Lower leg skin (tissue), 3 donors: ENCODE results near the gene FBXO41.

ENCODE experiments used
- POLR2A ChIP-seq, 2 donors: fragments of 450-650 bp; IDR thresholded peaks; one replicate each; pipeline ENCODE4 v1.6.1; 2016 to 2017; ENCODE audit warnings: antibody characterized with exemption in 2 of 2, mild to moderate bottlenecking in 1 of 2, moderate library complexity in 1 of 2
- TF ChIP-seq, protein P1 (sequence below), 3 donors: fragments of 450-650 bp; IDR thresholded peaks; one replicate each; pipeline ENCODE4 v1.5.1; 2016; ENCODE audit warnings: antibody characterized with exemption in 3 of 3, mild to moderate bottlenecking in 3 of 3, moderate library complexity in 2 of 3

DNA sequence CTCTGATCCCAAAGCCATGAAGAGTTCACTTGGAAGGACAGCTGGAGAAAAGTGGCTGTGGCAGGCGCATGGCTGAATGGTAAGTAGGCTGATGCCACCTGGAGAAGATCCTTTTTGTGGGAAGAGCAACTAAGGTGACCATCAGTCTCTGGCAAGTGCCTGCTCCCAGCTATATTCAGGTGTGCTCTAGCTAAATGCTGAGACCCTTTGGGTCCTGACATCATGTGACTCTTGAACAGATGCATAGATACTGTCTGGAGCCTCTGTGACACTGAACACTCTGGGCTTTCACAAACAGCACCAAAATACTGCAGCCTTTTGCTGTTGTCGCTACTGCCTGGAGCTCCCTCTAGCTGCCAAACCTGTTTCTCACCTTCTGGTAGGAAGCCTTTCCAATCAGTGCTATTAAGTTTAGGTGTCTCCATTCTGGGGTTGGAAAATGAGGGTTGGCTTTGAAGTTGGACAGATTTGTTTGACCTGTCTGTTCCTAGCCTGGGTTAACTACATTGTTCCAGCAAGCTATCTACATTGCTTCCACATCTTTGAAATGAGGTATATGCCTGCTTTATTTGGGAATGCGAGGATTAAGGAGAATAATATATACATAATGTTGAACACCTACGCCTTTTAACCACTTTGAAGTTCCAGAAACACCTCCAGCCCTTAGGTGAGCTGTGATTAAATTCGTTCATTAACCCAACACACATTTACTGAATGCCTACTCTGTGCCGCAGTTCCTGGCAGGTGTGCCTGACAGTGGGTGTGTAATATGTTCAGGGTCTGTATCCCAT is 6.0 kb upstream of the FBXO41 start:
- TF ChIP-seq, protein P1, sequence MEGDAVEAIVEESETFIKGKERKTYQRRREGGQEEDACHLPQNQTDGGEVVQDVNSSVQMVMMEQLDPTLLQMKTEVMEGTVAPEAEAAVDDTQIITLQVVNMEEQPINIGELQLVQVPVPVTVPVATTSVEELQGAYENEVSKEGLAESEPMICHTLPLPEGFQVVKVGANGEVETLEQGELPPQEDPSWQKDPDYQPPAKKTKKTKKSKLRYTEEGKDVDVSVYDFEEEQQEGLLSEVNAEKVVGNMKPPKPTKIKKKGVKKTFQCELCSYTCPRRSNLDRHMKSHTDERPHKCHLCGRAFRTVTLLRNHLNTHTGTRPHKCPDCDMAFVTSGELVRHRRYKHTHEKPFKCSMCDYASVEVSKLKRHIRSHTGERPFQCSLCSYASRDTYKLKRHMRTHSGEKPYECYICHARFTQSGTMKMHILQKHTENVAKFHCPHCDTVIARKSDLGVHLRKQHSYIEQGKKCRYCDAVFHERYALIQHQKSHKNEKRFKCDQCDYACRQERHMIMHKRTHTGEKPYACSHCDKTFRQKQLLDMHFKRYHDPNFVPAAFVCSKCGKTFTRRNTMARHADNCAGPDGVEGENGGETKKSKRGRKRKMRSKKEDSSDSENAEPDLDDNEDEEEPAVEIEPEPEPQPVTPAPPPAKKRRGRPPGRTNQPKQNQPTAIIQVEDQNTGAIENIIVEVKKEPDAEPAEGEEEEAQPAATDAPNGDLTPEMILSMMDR (IDR thresholded peaks at IDR 0.05): no peak
- no peak for TF ChIP-seq POLR2A (IDR thresholded peaks at IDR 0.05)
